Testis (tissue), 2 donors: Measurements from ENCODE around the gene CSF3R.

Experiments used
- POLR2A ChIP-seq: fragments of 450-650 bp; IDR thresholded peaks from one replicate; pipeline ENCODE4 v1.6.1; 2017; ENCODE audit warnings: antibody characterized with exemption, mild to moderate bottlenecking, moderate library complexity
- TF ChIP-seq, protein P1 (sequence below), 3 experiments: fragments of 450-650 bp in 2 of 3; fragments of 200-600 bp in 1 of 3; sonication (generic) in 1 of 3; IDR thresholded peaks; one replicate each; pipeline ENCODE4 v1.5.1; 2016 to 2019; ENCODE audit warnings: antibody characterized with exemption in 3 of 3, mild to moderate bottlenecking in 2 of 3, moderate library complexity in 1 of 3

DNA sequence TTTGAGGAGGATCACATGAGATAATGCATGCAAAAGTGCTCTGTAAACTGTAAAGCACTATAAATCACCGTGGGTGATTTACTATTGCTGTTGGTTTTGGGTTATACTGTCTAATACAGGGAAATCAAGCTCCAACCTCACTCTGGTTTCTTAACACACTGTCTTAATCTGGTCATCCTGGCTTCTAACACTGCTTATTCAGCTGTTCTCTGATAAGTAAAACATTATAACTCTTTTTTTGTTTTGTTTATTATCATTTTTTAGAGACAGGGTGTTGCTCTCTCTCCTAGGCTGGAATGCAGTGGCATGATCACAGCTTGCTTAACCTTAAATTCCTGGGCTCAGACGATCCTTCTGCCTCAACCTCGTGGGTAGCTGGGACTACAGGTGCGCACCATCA is 63.1 kb downstream of the CSF3R start:
- TF ChIP-seq, protein P1, sequence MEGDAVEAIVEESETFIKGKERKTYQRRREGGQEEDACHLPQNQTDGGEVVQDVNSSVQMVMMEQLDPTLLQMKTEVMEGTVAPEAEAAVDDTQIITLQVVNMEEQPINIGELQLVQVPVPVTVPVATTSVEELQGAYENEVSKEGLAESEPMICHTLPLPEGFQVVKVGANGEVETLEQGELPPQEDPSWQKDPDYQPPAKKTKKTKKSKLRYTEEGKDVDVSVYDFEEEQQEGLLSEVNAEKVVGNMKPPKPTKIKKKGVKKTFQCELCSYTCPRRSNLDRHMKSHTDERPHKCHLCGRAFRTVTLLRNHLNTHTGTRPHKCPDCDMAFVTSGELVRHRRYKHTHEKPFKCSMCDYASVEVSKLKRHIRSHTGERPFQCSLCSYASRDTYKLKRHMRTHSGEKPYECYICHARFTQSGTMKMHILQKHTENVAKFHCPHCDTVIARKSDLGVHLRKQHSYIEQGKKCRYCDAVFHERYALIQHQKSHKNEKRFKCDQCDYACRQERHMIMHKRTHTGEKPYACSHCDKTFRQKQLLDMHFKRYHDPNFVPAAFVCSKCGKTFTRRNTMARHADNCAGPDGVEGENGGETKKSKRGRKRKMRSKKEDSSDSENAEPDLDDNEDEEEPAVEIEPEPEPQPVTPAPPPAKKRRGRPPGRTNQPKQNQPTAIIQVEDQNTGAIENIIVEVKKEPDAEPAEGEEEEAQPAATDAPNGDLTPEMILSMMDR (IDR thresholded peaks at IDR 0.05): no peak
- no peak for TF ChIP-seq POLR2A
